Ishikawa (cell line): ENCODE measurements around the gene PPP4R2.

Experiments
- CEBPB ChIP-seq: IDR thresholded peaks from 2 replicates; pipeline ENCODE4 v1.6.1; 2012
- CREB1 ChIP-seq: IDR thresholded peaks from 2 replicates; pipeline ENCODE4 v1.6.1; 2012; ENCODE audit warnings: low read depth
- EP300 ChIP-seq: IDR thresholded peaks from 2 replicates; pipeline ENCODE4 v1.6.1; 2012; ENCODE audit warnings: borderline replicate concordance
- MAX ChIP-seq: IDR thresholded peaks from 2 replicates; pipeline ENCODE4 v1.6.1; 2012
- NFIC ChIP-seq: IDR thresholded peaks from 2 replicates; pipeline ENCODE4 v1.6.1; 2012
- RAD21 ChIP-seq: IDR thresholded peaks from 2 replicates; pipeline ENCODE4 v1.6.1; 2012; ENCODE audit warnings: low read depth
- REST ChIP-seq: IDR thresholded peaks from 2 replicates; pipeline ENCODE4 v1.6.1; 2012; ENCODE audit warnings: low read depth, mild to moderate bottlenecking
- TAF1 ChIP-seq: IDR thresholded peaks from 2 replicates; pipeline ENCODE4 v1.6.1; 2012; ENCODE audit warnings: low read depth, mild to moderate bottlenecking
- TCF12 ChIP-seq: IDR thresholded peaks from 2 replicates; pipeline ENCODE4 v1.6.1; 2012; ENCODE audit warnings: low read depth
- USF1 ChIP-seq: IDR thresholded peaks from 2 replicates; pipeline ENCODE4 v1.6.1; 2012

DNA sequence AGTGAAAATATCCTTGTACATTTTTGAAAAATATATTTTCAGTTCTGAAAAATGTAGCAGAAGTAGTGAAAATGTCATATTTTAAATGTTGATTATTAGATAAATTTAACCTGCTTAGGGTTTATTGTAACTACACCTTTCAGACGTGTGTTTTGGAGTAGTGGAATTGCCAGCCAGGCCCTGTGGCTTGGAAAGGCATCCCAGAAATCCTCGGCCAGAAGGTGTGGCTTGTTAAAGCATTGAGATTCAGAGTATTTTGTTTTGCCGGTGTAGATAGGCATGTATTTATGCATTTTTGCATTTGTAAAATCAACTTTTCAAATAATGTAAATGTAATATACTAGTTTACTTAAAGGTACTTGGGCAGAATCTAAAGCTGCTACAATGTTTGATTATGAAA is 71.8 kb downstream of the PPP4R2 start:
- no peak for TF ChIP-seq MAX
- TF ChIP-seq CEBPB: no peak
- TF ChIP-seq USF1: no peak
- TF ChIP-seq RAD21: no peak
- no peak for TF ChIP-seq CREB1
- TF ChIP-seq TAF1: no peak
- TF ChIP-seq EP300: no peak
- no peak for TF ChIP-seq TCF12
- TF ChIP-seq REST: no peak
- TF ChIP-seq NFIC: no peak
